Mesothelial cell of epicardium (in vitro differentiated cells): Measurements from ENCODE around the gene BAHCC1. TPM values are rescaled to one million over a fixed set of nuclear protein-coding genes. Genes with fewer than 3 reads are reported as not detected.

Experiments used
- DNase-seq, 2 experiments: peaks; one replicate each; pipeline ENCODE4 v3.0.0; 2021; ENCODE audit warnings: low spot score in 2 of 2; ENCODE audit not compliant: unreplicated experiment in 2 of 2
- H3K27ac Mint-ChIP-seq: 2 replicates; pipeline ENCODE4 v1.8.0; 2021; ENCODE audit warnings: mixed read lengths
- H3K27me3 Mint-ChIP-seq: 2 replicates; pipeline ENCODE4 v1.8.0; 2021; ENCODE audit warnings: low read depth, mixed read lengths
- H3K36me3 Mint-ChIP-seq: 2 replicates; pipeline ENCODE4 v1.8.0; 2021; ENCODE audit warnings: mixed read lengths
- H3K4me1 Mint-ChIP-seq: 2 replicates; pipeline ENCODE4 v1.8.0; 2021; ENCODE audit warnings: mixed read lengths
- H3K4me3 Mint-ChIP-seq: 2 replicates; pipeline ENCODE4 v1.8.0; 2021; ENCODE audit warnings: mild to moderate bottlenecking, moderate library complexity, mixed read lengths
- H3K9me3 Mint-ChIP-seq: 2 replicates; pipeline ENCODE4 v1.8.0; 2021; ENCODE audit warnings: mixed read lengths
- total RNA-seq: library from RNA; stranded (reverse); gene quantifications from 3 replicates; pipeline ENCODE4 v1.2.1, GENCODE V29; 2021
- TF ChIP-seq, protein P1 (sequence below): fragments of 200-600 bp; sonication (generic); IDR thresholded peaks from one replicate; pipeline ENCODE4 v1.5.0; 2021; ENCODE audit warnings: antibody characterized with exemption; ENCODE audit not compliant: unreplicated experiment

Gene BAHCC1
- total RNA-seq, 1 donor from 2014 or later: 34.9 TPM

DNA sequence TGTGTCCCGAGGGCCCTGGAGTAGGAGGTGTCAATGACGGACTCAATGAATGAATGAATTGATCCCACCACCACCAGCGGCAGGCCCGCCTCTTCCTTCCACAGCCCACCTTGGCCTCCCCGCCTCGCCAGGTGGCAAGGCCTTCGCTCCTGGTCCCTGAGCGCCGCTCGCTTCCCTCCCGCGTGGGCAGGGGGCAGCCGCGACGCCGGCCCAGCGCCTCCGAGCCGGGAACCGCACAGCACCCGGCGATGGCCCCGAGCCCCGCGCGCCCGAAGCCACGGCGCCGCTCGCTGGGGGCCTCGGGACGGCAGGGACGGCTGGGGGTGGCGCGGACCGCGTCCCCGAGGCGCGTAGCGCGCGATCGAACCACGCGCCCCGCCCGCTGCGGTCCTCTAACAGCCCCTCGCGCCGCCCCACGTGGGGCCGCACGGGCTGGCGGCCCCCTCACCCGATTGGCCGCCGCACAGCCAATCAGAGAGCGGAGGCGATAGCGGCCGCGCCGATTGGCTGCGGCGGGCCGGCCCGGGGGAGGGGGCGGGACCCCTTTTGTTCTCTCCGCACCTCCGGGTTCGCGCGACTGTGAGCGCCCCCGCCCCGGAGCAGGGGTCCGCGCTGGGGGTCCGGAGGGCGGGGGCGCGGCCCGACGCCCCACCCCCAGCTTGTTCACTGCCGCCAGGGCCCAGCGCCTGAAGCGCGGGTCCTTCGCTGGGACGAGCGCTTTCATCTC, 86.0 kb downstream of the BAHCC1 start:
- peak overlapping the region; percentile 51 for H3K4me3 Mint-ChIP-seq
- no peaks in the 10 kb centered on the region for H3K36me3 Mint-ChIP-seq
- H3K9me3 Mint-ChIP-seq: peaks cover 4% of the 10 kb centered on the region
- TF ChIP-seq, protein P1, sequence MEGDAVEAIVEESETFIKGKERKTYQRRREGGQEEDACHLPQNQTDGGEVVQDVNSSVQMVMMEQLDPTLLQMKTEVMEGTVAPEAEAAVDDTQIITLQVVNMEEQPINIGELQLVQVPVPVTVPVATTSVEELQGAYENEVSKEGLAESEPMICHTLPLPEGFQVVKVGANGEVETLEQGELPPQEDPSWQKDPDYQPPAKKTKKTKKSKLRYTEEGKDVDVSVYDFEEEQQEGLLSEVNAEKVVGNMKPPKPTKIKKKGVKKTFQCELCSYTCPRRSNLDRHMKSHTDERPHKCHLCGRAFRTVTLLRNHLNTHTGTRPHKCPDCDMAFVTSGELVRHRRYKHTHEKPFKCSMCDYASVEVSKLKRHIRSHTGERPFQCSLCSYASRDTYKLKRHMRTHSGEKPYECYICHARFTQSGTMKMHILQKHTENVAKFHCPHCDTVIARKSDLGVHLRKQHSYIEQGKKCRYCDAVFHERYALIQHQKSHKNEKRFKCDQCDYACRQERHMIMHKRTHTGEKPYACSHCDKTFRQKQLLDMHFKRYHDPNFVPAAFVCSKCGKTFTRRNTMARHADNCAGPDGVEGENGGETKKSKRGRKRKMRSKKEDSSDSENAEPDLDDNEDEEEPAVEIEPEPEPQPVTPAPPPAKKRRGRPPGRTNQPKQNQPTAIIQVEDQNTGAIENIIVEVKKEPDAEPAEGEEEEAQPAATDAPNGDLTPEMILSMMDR: no peak
- DNase-seq: peak in 1 of 2 experiments; percentile 65
- no peak overlapping the region for H3K27ac Mint-ChIP-seq
- peaks cover 19% of the 10 kb centered on the region for H3K4me1 Mint-ChIP-seq
- H3K27me3 Mint-ChIP-seq: peaks cover 23% of the 10 kb centered on the region

DNA sequence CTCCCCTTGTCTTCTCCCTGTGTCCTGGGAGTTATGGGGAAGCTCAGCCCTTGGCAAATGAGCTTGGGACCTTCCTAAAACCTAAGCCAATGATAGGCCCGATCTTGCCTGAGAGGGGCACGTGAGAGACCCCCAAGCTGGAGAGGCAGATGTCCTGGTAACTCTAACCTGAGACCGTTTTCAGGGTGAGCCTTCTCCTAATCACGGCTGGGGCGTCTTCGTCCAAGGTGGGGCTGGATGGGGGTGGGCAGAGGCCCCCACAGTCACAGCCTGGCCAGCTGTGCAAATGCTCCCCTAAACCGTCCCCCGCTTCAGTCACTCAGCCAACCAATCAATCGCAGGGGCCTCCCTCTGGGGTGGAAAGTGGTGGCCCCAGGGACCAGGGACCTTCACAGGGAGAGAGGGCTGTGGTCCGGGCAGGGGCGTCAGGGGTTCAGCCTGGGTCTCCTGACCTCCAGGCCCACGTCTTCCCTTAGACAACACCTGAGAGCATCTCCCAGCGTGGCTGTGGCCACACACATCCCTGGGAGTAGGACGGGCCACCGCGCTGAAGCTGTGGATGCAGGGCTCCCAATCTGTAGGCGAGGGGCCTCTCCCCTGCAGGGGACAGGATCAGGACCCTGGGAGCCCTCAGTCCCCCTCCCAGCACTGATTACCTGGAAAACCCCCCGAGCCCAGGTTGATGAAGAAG, 86.7 kb downstream of the BAHCC1 start:
- Mint-ChIP-seq H3K36me3 (no peaks in the 10 kb centered on the region), H3K9me3 (peaks cover 3% of the 10 kb centered on the region), H3K4me1 (peaks cover 19% of the 10 kb centered on the region), H3K4me3 (peak overlapping the region; percentile 51), H3K27ac (peak overlapping the region; percentile 47), H3K27me3 (peaks cover 23% of the 10 kb centered on the region)
- TF ChIP-seq, protein P1: no peak
- no peak for DNase-seq

DNA sequence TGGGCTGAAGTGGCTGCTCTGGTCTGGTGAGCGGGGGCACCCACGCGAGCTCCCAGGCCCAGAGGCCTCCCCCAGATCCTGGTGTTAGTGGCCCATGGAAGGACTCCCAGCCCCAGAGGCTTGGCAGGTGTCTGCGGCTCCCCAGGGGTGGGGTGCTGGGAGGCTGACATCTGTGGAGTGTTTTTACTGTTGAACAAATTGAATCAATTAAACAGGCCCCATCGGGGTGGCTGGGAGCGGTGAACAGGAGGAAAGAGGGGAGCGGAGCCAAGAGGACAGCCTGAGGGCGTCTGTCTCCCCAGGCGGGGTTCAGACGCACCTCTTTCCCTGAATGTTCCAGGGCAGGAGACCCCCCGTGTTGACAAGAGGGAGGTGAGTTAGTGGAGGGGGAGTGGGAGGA, 87.4 kb downstream of the BAHCC1 start:
- no peaks in the 10 kb centered on the region for H3K9me3 Mint-ChIP-seq
- TF ChIP-seq, protein P1: no peak
- peaks cover 23% of the 10 kb centered on the region for H3K27me3 Mint-ChIP-seq
- H3K27ac Mint-ChIP-seq: peak overlapping the region; percentile 39
- H3K4me1 Mint-ChIP-seq: peaks cover 19% of the 10 kb centered on the region
- DNase-seq: no peak
- H3K4me3 Mint-ChIP-seq: peak overlapping the region; percentile 56
- no peaks in the 10 kb centered on the region for H3K36me3 Mint-ChIP-seq

- H3K4me3 Mint-ChIP-seq: peak overlapping the region; percentile 56
- H3K4me1 Mint-ChIP-seq: peaks cover 19% of the 10 kb centered on the region
- TF ChIP-seq, protein P1: no peak
- DNase-seq: no peak
- no peaks in the 10 kb centered on the region for H3K9me3 Mint-ChIP-seq
- H3K36me3 Mint-ChIP-seq: no peaks in the 10 kb centered on the region
- H3K27me3 Mint-ChIP-seq: peaks cover 20% of the 10 kb centered on the region
- no peak overlapping the region for H3K27ac Mint-ChIP-seq
Measured at GRCh38 chr17:81483085-81483861, 88.0 kb downstream of the BAHCC1 start.

DNA sequence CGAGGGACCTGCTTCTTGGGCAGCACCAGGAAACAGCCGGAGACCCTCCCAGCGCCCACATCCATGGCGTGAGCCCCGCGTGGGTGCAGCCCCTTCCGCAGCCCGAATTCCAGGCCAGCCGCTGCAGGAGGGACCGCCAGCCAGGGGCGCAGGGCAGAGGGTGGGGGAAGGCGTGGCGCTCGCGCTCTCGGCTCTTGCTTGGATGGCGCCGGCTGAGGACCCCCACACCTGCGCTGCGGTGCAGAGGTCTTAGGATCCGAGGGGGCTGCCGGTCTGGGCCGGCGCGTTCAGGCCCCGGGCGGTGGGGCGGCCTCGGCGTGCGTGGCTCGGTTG, 88.6 kb downstream of the BAHCC1 start:
- TF ChIP-seq, protein P1: no peak
- Mint-ChIP-seq H3K4me3 (peak overlapping the region; percentile 56), H3K9me3 (no peaks in the 10 kb centered on the region), H3K4me1 (peaks cover 19% of the 10 kb centered on the region), H3K27me3 (peaks cover 20% of the 10 kb centered on the region), H3K36me3 (no peaks in the 10 kb centered on the region), H3K27ac (no peak overlapping the region)
- DNase-seq: peak in 1 of 2 experiments; percentile 59
